Measurements from ENCODE around the gene BAHCC1. TPM values are rescaled to one million over a fixed set of nuclear protein-coding genes. Genes with fewer than 3 reads are reported as not detected.

BAHCC1 gene
- total and polyA plus RNA-seq, 11 donors, result 6.0 to 19.6 (median 8.9) TPM

DNA sequence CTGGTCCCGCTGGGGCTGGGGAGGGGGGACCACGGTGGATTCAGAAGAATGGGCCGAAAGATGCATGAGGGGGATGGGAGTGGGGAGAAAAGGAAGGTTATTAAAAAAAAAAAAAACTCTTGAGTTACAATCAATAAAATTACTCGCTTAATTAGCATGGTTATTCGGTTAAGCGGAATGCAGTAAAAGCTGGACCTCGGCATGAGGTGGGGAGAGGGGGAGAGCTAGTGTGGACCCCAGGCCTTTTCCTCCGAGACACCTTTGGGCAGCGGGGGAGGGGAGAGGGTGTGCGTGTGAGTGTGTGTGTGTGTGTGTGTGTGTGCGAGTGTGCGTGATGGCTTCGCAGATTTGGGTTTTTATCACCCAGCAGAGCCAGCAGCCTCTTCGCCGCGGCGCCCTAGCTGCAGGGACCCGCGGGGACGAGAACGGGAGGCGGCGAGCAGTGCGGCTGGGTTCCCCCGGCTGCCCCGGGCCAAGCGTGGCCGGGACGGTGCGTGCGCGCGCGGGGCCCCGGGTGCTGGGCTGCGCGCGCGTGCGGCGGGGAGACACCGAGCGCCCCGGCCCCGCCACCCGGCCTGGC is 3.7 kb downstream of the BAHCC1 start:
- peak overlapping the region; percentile 12 to 95 (median 80) for H3K4me3 ChIP-seq
- no peaks in the 10 kb centered on the region for H3K36me3 ChIP-seq
- intact Hi-C loops (cut with DNase I), result loop anchor here in 5 of 10 donors (5.0 to 10.0 kb wide), 5 partner anchors 83 to 116 kb away; partner anchors contain the start of genes ACTG1 (in 2 of the 5) and SLC38A10 (in 2 of the 5)
- peaks cover 20 to 86% (median 46%) of the 10 kb centered on the region in 12 donors for H3K4me1 ChIP-seq
- WGBS, 4 donors, result 0 to 1% (median 1%) methylated on average over 30 to 46 of the region's 46 CpGs
- peaks cover 0 to 14% (median 0%) of the 10 kb centered on the region in 9 donors for H3K27me3 ChIP-seq
- no peak for DNase-seq
- no peaks in the 10 kb centered on the region for H3K9me3 ChIP-seq
- peak overlapping the region; percentile 91 to 98 (median 97) for H3K27ac ChIP-seq
- TF ChIP-seq, protein P1, sequence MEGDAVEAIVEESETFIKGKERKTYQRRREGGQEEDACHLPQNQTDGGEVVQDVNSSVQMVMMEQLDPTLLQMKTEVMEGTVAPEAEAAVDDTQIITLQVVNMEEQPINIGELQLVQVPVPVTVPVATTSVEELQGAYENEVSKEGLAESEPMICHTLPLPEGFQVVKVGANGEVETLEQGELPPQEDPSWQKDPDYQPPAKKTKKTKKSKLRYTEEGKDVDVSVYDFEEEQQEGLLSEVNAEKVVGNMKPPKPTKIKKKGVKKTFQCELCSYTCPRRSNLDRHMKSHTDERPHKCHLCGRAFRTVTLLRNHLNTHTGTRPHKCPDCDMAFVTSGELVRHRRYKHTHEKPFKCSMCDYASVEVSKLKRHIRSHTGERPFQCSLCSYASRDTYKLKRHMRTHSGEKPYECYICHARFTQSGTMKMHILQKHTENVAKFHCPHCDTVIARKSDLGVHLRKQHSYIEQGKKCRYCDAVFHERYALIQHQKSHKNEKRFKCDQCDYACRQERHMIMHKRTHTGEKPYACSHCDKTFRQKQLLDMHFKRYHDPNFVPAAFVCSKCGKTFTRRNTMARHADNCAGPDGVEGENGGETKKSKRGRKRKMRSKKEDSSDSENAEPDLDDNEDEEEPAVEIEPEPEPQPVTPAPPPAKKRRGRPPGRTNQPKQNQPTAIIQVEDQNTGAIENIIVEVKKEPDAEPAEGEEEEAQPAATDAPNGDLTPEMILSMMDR (IDR thresholded peaks at IDR 0.05), result no peak
- TF ChIP-seq POLR2A (IDR thresholded peaks at IDR 0.05), result no peak
- ATAC-seq, result no peak

DNA sequence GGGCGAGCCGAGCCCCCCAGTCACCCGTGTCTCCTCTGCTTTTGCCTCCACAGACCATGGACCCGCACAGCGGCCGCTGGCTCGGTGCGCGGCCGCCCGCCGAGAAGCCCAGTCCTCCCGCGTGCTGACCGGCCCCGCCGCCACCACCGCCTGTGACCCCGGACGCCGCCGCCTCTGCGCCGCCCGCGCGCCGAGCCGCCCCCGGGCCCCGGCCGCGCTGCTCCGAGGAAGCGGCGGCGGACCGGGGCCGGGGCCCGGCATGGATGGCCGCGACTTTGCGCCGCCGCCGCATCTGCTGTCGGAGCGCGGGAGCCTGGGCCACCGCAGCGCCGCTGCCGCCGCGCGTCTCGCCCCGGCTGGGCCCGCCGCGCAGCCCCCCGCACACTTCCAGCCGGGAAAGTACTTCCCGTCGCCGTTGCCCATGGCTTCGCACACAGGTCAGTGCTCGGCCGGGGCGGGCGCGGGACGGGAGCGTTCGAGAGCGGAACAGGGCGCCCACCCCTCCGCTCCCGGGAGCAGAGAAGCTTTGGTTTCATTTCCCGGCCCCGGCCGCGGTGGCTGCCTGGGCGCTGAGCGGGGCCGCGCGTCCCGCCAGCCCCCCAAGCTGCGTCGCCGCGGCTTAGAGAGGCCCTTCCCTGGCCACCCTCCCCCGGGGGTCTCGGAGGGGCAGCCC is 4.4 kb downstream of the BAHCC1 start:
- TF ChIP-seq, protein P1 (IDR thresholded peaks at IDR 0.05), result no peak
- no peak for TF ChIP-seq POLR2A (IDR thresholded peaks at IDR 0.05)
- intact Hi-C loops (cut with DNase I), result loop anchor here in 8 of 10 donors (5.0 to 10.0 kb wide), 6 partner anchors 83 to 115 kb away; partner anchors contain the start of genes ACTG1 (in 2 of the 8) and SLC38A10 (in 2 of the 8)
- Histone ChIP-seq H3K4me1 (peaks cover 16 to 86% (median 46%) of the 10 kb centered on the region in 12 donors), H3K27ac (peak overlapping the region; percentile 90 to 98 (median 97)), H3K4me3 (peak overlapping the region; percentile 66 to 95 (median 80)), H3K36me3 (no peaks in the 10 kb centered on the region), H3K9me3 (no peaks in the 10 kb centered on the region), H3K27me3 (peaks cover 0 to 14% (median 0%) of the 10 kb centered on the region in 9 donors)
- 0 to 1% (median 1%) methylated on average over 50 to 95 of the region's 95 CpGs for WGBS, 4 donors
- DNase-seq, result peak in 1 of 5 donors; percentile 63
- ATAC-seq, result no peak

DNA sequence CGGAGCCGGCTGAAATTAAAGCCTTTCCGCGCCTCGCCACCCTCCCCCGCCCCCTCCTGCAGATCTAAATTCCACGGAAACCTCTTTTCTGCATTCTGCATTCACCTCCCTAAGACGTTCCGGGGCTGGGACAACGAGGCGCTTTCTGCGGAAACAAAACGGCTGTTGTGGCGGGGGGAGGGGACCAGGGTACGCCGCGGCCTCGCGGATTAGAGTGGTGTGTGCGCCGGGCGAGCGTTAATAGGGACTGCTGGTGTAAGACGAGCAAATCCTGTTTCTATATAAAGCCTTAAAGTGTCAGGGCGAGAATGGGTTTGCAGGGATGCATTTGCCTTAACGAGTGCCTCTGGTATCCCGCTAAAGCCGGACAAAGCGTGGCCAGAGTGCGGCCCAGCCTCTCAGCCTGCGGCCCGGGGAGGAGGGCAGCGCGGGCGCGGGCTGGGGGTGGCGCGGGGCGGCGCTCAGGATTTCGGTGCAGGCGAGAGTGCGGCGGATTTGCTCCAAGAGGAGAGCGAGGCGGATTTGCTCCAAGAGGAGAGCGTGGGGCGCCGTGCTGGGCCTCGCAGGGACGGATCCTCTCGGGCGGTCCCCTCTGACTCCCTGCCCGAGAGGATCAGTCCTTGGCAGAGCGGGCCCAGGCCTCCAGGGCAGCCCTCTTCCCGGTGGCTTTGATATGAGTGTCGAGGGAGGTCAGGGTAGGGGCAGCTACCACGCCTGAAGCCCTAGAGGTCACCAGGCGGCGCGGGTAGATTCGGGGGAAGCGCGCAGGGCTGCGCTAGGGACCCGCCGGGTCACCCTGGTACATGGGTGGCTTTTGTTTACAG is 5.1 kb downstream of the BAHCC1 start:
- peak overlapping the region; percentile 66 to 95 (median 80) for H3K4me3 ChIP-seq
- TF ChIP-seq, protein P1 (IDR thresholded peaks at IDR 0.05), result no peak
- TF ChIP-seq POLR2A (IDR thresholded peaks at IDR 0.05), result no peak
- intact Hi-C loops (cut with DNase I), result loop anchor here in 4 of 10 donors (5.0 kb wide), 2 partner anchors 82 to 108 kb away; no protein-coding TSS in a partner anchor
- H3K36me3 ChIP-seq, result no peaks in the 10 kb centered on the region
- peak in 2 of 4 donors; percentile 6 to 7 for ATAC-seq
- DNase-seq, result peak in 1 of 5 donors; percentile 71
- H3K4me1 ChIP-seq, result peaks cover 13 to 87% (median 50%) of the 10 kb centered on the region in 12 donors
- H3K27me3 ChIP-seq, result peaks cover 0 to 14% (median 0%) of the 10 kb centered on the region in 9 donors
- peak overlapping the region; percentile 90 to 98 (median 97) for H3K27ac ChIP-seq
- 6 to 13% (median 10%) methylated on average over 52 to 67 of the region's 67 CpGs for WGBS, 4 donors
- no peaks in the 10 kb centered on the region for H3K9me3 ChIP-seq
